NCI-H2196 treated with DMSO at 0.1 percent for 48 hours (cell line): ENCODE measurements around the gene AP1M2.

Experiments used
- DNase-seq: peaks from one replicate; lab custom pipeline; 2025; ENCODE audit not compliant: unreplicated experiment; lab: John Stamatoyannopoulos, UW

Gene AP1M2

DNA sequence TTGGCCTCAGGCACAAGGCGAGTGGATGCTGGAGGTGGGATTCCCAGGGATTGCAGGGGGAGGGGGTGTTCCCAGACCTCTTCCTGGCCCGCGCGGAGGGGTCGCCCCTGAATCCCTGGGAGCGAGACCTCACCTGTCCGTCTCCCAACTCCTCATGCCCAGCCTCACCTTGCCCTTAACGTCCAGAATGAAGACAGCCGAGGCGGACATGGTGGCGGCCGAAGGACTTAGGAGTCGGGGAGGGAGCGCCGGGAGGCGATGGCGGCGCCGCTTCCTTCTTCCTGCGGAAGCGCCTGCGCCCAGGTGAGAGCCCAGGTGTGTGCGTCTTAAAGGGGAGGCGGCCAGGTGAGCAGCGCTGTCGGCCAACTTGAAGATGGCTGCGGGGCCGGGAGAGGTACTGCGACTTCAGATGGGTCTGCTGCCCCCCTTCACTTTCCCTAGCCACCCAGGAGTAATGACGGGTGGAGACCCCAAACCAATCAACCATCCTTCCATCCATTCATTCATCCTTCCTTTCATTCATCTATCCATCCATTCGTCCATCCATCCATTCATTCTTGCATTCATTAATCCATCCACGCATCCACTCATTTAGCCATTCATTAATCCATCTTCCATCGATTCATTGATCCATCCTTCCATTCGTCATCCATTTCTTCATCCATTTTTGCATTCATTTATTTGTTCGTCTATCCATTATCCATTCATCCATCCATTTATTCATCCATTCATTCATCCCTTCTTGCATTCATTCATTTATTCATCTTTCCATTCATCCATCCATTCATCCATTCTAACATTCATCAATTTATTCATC is at the start of gene AP1M2:
Gene AP1M2 (minus strand): TSS at position 291 of the 817 bp plus-strand sequence. CDS start 81 bp downstream, at position 210.
- no peak for DNase-seq

DNA sequence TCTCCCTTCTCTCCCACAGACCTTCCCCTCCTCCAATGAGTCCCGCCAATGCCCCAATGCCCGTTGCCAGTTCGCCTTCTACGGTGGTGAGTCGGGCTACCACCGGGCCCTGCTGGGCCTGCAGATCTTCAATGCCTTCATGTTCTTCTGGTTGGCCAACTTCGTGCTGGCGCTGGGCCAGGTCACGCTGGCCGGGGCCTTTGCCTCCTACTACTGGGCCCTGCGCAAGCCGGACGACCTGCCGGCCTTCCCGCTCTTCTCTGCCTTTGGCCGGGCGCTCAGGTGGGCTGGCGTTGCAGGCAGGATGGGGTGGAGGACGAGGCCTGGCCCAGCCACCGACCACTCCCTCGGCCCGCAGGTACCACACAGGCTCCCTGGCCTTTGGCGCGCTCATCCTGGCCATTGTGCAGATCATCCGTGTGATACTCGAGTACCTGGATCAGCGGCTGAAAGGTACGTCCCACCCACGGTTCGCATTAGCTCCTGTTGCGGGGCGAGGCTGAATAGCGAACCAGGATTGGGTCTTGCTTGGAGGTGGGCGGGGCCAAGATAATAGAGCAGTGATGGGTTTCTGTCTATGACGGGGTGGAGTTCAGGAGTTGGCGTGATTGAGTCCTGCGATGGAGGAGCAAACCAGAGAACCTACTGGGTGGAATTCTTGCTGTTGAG is 49.3 kb upstream of the AP1M2 start:
- no peak for DNase-seq

DNA sequence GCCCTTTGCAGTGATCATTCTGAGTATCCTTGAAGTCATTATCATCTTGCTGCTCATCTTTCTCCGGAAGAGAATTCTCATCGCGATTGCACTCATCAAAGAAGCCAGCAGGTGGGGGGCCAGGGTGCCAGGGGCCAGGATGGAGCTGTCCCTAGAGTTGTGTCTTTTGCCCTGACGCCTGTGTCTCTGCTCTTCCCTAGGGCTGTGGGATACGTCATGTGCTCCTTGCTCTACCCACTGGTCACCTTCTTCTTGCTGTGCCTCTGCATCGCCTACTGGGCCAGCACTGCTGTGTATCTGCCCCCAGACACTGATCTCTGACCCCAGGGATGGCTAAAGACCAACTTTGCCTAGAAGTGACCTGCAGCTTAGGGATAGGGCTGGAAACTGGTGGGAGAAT is 47.9 kb upstream of the AP1M2 start:
- DNase-seq: no peak

DNA sequence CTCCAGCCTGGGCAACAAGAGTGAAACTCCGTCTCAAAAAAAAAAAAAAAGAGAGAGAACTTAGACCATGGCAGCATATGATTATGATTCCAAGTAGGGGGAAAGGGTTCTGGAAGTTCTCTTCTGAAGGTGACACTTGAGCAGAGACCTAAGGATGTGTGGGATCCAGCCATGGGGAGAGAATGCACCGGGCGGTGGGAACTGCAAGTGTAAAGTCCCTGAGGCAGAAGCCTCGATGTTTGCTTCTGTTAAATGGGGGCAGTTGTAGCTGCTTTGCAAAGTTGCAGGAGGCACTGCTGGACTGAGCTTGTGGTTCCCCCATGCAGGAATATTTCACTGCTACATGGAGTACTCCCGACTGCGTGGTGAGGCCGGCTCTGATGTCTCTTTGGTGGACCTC is 47.3 kb upstream of the AP1M2 start:
- no peak for DNase-seq

DNA sequence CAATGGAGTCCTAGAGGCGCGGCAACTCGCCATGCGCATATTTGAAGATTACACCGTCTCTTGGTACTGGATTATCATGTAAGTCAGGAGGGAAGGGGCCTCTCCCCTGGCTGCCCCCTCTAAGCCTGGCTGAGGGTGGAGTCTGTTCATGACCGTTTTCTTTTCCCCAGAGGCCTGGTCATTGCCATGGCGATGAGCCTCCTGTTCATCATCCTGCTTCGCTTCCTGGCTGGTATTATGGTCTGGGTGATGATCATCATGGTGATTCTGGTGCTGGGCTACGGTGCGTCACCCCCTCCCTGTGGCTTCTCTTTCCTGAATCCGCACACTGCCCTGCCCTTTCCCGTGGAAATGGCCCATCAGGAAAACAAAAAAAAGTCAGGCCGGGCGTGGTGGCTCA is 44.8 kb upstream of the AP1M2 start:
- no peak for DNase-seq

DNA sequence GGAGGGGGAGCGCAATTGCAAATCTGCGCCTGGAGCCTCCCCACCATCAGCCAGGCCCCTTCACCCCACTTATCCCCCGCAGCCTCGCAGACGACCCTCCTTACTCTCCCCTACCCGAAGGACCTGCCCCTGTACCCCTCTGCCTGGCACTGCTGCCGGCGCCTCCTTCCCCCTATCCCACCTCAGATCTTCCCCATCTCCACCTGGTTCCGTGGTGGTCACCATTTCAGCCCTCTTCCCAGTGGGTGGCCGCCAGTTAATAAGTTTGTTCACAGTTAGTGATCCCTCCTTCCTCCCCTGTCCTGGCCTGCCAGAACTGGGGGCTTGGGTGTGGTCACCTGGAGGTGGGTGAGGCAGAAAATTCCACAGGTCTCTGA is 38.6 kb upstream of the AP1M2 start:
- no peak for DNase-seq

DNA sequence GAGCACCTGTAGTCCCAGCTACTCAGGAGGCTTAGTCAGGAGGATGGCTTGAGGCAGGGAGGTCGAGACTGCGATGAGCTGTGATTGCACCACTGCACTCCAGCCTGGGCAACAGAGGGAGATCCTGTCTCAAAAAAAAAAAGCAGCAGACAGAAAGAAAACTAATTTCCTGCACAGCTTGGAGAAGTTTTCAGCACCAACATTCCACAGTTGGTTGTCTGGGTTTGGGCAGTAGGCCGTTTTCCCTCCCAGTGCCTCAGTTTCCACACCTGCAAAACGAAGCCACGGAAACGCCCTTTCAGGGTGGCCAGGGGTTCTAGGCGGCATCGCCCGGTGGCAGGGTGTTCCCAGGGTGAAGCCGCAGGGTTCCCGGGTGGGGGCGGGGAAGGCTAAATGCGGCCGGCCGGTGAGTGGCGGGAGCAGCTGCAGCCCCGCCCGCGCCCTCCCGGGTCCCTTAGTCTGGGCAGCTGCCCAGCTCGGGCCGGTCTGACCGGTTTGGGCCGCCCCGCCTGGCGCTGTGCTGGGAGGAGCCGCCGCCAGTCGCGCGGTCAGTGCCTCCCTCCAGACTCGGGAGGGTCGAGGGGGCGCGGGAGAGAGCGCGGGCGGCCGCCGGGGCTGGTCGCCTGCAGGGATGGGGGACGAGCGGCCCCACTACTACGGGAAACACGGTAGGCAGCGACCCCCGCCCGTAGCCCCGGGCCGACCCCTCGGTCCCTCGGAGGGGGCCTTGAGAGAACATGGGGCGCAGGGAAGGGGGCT is 38.1 kb upstream of the AP1M2 start, which contains the start of gene SLC44A2:
Gene SLC44A2 (plus strand): TSS at position 551 of the 759 bp plus-strand sequence. CDS start 81 bp downstream, at position 632.
- peak; percentile 79 for DNase-seq

DNA sequence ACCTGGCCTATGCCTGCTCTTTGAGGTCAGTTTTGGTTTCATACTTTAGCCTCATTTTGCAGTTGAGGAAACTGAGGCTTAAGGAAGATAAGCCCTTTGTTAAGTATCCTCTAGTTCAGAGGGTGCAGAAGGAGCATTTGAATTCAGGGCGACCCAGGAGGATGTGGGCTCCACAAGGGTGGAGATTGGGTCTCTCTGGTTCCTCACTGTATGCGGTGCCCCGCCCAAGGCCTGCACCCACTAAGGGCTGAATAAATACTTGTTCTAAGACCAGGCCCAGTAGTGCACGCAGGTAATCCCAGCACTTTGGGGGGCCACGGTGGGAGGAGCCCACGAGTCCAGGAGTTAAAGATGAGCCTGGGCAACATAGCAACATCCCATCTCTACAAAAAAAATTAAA is 37.5 kb upstream of the AP1M2 start:
- no peak for DNase-seq

DNA sequence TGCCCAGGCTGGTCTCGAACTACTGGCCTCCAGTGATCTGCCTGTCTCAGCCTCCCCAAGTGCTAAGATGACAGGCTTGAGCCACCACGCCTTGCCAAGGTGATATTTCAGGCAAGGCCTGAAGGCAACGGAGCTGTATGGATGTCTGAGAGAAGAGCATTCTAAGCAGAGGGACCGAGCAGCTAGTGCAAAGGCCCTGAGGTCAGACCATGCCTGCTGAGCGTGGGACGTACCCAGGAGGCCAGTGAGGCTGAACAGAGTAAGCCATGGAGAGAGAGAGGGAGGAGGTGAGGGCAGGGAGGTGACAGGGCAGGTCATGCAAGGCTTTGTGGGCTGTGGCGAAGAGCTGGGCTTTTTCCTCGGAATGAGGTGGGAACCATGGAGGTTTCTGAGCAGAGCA is 34.9 kb upstream of the AP1M2 start:
- DNase-seq: no peak

DNA sequence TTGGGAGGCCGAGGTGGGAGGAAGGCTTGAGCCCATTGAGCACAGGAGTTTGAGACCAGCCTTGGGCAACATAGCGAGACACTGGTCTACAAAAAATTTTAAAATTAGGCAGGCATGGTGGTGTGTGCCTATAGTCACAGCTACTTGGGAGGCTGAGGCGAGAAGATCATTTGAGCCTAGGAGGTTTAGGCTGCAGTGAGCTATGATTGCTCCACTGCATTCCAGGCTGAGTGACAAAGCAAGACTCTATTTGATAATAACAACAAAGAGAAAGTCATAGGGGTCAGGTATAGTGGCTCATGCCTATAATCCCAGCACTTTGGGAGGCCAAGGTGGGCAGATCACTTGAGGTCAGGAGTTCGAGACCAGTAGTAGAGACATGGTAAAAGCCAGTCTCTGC is 33.7 kb upstream of the AP1M2 start:
- DNase-seq: no peak

DNA sequence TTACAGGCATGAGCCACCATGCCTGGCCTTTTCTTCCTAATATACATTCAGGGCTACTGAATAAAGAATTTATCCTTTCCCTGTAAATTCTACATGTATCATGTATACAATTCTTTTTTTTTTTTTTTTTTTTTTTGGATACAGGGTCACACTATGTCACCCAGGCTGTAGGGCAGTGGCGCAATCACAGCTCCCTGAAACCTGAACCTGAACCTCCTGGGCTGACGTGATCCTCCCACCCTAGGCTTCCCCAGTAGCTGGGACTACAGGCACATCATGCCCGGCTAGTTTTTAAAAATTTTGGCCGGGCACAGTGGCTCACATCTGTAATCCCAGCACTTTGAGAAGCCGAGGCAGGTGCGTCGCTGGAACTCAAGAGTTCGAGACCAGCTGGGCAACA is 31.7 kb upstream of the AP1M2 start:
- DNase-seq: no peak

DNA sequence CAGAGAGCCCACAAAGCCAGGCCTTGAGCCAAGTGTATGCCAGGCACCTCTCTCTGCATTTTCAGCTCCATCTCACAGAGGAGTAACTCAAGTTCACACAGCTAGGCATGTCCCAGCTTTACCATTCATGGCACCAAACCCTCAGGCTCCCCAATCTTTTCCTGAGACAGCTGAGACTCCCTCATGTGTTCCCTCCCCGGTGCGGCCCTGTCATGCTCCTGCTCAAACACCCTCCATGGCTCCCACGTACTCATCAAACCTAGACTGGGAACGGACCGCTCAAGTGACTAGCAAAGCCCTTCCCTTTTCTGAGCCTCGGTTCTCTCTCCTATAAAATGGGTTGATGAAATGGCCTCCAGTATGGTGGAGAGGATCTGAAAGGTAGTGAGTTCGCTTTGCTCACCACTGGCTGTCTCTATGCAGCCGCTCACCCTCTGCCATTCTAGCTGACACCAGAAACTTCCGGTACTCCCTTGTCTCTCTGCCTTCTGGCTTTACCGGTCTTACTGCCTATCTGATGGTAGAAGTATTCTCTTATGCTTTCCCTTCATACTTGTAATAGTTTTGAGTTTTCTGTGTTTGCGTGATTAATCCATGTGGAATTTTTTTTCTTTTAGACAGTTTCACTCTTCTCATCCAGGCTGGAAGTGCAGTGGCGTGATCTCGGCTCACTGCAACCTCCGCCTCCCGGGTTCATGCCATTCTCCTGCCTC is 30.5 kb upstream of the AP1M2 start:
- no peak for DNase-seq

DNA sequence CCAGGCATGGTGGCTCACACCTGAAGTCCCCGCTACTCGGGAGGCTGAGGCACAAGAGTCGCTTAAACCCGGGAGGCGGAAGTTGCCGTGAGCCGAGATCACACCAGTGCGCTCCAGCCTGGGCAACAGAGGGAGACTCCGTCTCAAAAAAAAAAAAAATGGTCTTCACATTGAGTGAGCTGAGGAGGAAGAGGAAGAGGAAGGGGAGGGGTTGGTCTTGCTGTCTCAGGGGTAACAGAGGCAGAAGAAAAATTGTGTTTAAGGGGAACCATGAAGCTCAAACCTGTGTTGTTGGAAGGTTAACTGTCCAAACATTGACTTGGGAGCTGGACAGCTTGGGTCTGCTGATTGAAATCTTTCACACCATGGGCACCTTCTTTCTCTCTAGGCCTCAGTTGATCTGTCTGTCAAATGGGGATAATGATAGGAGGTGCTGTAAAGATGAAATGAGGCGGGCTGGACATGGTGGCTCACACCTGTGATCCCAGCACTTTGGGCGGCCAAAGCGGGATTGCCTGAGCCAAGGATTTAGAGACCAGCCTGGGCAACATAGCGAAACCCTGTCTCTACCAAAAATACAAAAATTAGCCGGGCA is 28.4 kb upstream of the AP1M2 start:
- no peak for DNase-seq

DNA sequence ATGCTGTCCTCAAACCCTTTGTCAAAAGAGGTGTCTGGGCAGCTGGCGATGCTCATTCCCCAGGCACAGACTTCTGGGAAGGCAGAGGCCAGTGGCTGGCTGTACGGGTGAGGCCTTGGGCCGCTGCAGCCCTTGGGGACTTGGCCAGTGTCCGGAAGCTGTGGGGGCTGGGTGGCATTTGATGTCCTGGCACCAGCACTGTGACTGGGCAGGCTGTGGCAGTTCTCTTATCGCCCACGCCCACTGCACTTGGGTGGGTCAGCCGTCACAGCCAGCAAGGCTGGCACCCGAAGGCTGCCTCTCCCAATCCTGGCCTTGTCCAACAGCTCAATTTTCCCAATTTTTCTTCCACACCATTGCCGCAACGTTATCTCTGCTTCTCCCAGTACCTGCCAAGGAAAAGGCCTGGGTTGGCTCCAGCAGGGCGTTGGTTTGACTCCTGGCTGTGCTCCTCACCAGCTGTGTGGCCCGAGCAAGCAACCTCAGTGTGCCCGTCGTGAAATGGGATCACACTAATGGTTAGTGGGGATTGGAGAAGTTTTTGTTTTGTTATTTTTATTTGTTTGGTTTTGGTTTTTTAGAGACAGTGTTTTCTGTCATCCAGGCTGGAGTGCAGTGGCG is 25.5 kb upstream of the AP1M2 start:
- DNase-seq: no peak

DNA sequence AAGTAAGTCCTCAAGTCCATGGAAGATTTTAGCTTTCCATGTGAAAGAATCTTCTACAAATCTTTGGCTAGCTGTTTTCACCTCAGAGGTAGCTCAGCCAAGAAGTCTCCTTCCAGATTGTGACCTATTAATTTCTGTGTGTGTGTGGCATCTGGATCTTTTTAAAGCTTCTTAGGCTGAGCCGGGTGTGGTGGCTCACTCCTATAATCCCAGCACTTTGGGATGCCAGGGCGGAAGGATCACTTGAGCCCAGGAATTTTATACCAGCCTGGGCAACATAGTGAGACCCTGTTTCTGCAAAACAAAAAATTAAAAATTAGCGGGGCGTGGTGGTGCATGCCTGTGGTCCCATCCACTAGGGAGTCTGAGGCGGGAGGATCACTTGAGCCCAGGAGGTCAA is 24.8 kb upstream of the AP1M2 start:
- DNase-seq: no peak

DNA sequence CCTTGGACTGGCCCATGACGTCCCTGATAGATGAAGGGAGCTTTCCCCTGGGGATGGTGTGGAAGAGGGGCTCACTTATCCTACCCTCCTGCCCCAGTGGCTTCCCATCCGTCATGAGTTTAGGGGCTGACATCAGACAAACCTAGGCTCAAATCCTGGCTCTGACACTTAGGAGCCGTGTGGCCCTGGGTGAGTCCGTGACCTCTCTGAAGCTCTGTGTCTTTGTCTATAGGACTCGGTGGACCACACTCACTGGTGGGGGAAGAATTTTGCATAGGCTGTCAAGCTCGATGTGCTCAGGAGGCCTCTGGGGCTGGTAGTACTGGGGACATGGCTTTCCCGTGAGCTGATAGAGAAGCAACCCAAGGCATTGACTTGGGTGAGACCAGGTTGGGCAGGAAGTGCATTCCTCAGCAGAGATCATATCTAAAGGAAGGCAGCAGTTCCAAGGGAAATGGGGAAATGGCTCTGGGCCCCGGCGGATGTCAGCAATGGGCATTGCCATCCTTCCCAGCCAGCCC is 17.4 kb upstream of the AP1M2 start:
- no peak for DNase-seq

DNA sequence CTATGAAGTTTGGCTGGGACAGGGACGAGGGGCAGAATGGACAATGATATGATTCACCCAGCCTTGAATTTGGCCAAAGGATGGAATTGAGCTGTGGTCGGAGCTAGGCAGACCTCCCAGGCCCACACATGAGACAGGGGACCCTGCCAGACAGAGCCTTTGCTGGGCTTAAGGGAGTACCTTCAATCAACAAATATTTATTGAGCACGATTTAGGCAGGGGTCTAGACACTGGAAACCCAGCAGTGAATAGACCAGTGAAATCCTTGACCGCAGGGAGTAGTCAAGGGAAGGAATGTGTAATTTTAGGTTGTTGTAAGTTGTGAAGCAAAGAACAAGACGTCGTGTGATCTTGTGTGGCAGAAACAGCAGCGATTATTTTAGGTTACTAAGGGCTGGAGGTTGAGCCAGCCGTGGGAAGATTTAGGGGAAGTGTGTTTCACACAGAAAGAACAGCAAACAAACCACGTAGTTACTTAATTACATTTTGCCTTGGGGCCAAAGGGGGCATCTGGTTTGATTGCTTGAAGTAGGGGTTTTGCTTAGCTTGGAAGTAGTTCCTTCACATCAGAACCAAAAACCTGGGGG is 16.9 kb upstream of the AP1M2 start:
- no peak for DNase-seq

DNA sequence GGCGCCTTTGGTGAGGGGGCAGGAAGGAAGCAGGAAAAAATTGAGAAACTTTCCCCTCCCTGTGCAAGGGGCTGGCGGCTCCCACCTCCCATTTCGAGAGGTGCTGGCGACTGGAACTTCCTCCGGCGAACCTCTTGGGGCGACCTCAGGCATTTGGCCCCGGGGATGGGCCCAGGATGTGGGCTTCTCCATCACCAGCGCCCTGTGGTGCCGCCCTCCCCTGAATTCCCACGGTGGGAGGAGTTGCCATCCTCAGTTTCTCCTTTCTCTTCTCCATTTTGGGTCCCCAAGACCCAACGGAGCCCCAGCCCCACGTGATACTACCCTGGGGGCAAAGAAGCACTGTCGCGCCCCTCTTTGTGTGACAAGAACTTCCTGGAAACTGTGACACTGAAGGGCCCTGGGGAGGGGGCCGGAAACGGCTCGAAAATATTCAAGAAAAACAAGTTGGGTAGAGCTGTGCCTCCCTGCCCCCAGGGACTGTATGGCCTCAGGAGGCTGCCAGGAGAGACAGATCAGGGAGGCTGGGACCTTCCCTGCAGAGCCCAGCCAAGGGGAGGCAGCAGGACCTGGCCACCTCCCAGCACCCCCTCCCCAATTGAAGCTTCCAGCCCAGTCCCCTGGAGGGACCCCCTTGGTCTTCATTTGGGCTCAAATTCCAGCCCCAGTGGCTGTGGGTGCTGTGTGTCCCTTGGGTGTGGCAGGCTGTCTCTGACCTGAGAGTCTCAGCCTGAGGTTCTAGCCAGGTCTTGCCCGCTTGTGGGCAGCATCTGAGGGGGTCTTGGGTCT is 16.2 kb upstream of the AP1M2 start:
- no peak for DNase-seq
